Left ventricle myocardium inferior (tissue), 1 donor: ENCODE measurements around the gene RXFP4. TPM values are rescaled to one million over a fixed set of nuclear protein-coding genes. Genes with fewer than 3 reads are reported as not detected.
"Not testable (repeated sequence)": the region's sequence is repeated elsewhere in the genome, so short reads cannot be mapped to it uniquely, and the experiment has no call there.

Experiments
- DNase-seq: peaks from one replicate; pipeline ENCODE4 v3.0.0-alpha.2; 2020
- H3K27ac ChIP-seq: fragments of 200-600 bp; replicated peaks from 2 replicates; pipeline ENCODE4 v1.8.0; 2021
- H3K27me3 ChIP-seq: fragments of 200-600 bp; 2 replicates; pipeline ENCODE4 v1.8.0; 2021; ENCODE audit warnings: low read depth
- H3K36me3 ChIP-seq: fragments of 200-600 bp; 2 replicates; pipeline ENCODE4 v1.8.0; 2021
- H3K4me1 ChIP-seq: fragments of 200-600 bp; 2 replicates; pipeline ENCODE4 v1.8.0; 2021
- H3K4me3 ChIP-seq: fragments of 200-600 bp; 2 replicates; pipeline ENCODE4 v1.8.0; 2021; ENCODE audit warnings: mild to moderate bottlenecking, moderate library complexity
- H3K9me3 ChIP-seq: fragments of 200-600 bp; replicated peaks from 2 replicates; pipeline ENCODE4 v1.8.0; 2021
- intact Hi-C: fragments of 100-400 bp; cut with micrococcal nuclease; formaldehyde crosslinking; loops from one replicate; pipeline ENCODE4 v1.11.0; 2022
- total RNA-seq: library from RNA; stranded (reverse); fragmentation: NEBNext Ultra II Directional; extraction: Animal tissue kit (Norgen Biotek cat#: 25700); gene quantifications from one replicate; pipeline ENCODE4 v1.2.1, GENCODE V29; 2021
- TF ChIP-seq, protein P1 (sequence below): fragments of 200-600 bp; IDR thresholded peaks from 2 replicates; pipeline ENCODE4 v1.8.0; 2021; ENCODE audit warnings: antibody characterized with exemption, mild to moderate bottlenecking, borderline replicate concordance
- donor health status: DM: no; HTN: yes; CAD: no; lungs with severe emphysema.

RXFP4 gene
- total RNA-seq, 1 donor from 2014 or later, result not detected

DNA sequence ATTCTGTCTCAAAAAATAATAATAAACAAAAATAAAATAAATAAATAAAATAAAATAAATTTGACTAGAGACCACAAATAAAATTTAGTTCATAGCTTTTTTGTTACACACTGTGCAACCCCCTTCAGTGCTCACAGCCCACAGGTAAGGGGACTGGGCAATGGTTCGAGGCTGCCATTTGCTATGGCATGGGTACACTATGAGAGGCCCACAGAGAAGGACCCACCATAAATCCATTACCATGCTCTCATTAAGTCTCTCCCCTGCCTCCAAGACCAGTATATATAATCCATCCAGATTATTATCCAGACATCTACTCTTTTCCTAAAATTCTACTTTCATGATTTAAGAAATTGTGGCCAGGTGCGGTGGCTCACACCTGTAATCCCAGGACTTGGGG lies 21.6 kb upstream of the RXFP4 start:
- DNase-seq, result no peak
- Histone ChIP-seq H3K27me3 (no peaks in the 10 kb centered on the region), H3K4me3 (no peak overlapping the region), H3K27ac (no peak overlapping the region), H3K4me1 (peaks cover 7% of the 10 kb centered on the region), H3K36me3 (peaks cover 99% of the 10 kb centered on the region), H3K9me3 (no peaks in the 10 kb centered on the region)
- intact Hi-C loops, result no loop called here
- TF ChIP-seq, protein P1, sequence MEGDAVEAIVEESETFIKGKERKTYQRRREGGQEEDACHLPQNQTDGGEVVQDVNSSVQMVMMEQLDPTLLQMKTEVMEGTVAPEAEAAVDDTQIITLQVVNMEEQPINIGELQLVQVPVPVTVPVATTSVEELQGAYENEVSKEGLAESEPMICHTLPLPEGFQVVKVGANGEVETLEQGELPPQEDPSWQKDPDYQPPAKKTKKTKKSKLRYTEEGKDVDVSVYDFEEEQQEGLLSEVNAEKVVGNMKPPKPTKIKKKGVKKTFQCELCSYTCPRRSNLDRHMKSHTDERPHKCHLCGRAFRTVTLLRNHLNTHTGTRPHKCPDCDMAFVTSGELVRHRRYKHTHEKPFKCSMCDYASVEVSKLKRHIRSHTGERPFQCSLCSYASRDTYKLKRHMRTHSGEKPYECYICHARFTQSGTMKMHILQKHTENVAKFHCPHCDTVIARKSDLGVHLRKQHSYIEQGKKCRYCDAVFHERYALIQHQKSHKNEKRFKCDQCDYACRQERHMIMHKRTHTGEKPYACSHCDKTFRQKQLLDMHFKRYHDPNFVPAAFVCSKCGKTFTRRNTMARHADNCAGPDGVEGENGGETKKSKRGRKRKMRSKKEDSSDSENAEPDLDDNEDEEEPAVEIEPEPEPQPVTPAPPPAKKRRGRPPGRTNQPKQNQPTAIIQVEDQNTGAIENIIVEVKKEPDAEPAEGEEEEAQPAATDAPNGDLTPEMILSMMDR, result no peak

DNA sequence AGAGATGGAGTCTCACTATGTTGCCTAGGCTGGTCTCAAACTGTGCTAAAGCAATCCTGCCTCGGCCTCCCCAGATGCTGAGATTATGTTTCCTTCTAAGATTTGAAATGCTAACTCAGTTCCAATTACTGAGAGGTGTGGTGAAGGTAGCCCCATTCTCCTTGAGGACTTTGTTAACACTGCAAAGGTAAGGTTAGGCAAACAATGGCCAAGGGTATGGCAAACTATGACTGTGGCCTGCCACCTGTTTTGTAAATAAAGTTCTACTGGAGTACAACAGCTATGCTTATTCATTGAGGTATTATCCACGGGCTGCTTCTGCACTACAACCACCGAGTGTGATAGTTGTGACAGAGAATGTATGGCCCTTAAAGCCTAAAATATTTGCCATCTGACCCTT lies 20.7 kb upstream of the RXFP4 start:
- Histone ChIP-seq H3K4me3 (no peak overlapping the region), H3K36me3 (peaks cover 97% of the 10 kb centered on the region)
- intact Hi-C loops, result no loop called here

DNA sequence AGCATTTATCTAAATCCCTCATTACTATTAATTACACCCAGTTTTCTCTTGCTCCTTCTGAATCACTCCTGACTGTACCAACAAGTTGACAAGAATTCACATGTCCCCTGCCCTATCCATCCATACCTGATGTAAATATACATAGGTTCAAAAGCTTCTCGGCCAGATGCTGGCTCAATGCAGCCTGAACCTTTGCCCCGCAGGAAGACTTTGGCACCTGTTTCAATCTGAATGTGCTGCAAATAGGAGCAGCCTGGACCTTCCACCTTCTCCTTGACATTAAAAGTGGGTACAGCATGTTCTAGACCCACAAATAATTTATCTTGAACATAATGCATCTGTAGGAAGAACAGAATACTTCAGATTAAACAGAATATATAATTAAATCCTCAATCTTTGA lies 15.9 kb upstream of the RXFP4 start:
- DNase-seq, result no peak
- intact Hi-C loops, result no loop called here
- TF ChIP-seq, protein P1, result no peak
- Histone ChIP-seq H3K36me3 (peaks cover 97% of the 10 kb centered on the region), H3K4me3 (no peak overlapping the region), H3K9me3 (no peaks in the 10 kb centered on the region), H3K27me3 (no peaks in the 10 kb centered on the region), H3K4me1 (peaks cover 13% of the 10 kb centered on the region), H3K27ac (no peak overlapping the region)

More for the DNA sequence above, 20.7 kb upstream of the RXFP4 start:
- Histone ChIP-seq H3K4me1 (no peaks in the 10 kb centered on the region), H3K27ac (no peak overlapping the region), H3K9me3 (no peaks in the 10 kb centered on the region), H3K27me3 (no peaks in the 10 kb centered on the region)
- TF ChIP-seq, protein P1, result no peak
- no peak for DNase-seq

DNA sequence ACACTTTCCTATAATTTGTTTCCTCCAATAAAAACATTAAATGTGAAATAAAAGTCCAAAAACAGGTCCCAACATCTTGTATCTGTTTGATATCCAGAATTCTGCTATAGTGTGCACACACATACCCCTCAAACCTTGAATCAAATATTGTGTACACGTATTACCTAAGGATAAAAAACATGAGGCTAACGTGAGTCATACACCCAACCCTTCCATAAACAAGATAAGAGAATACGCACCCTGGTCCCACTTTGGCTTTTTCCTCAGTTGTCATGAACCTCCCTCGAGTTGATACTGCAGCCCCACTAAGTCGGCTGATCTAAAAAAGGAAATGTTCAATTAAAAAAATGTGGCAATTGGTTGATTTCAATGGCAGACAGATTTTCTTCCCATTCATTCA lies 12.4 kb upstream of the RXFP4 start:
- Histone ChIP-seq H3K36me3 (peaks cover 86% of the 10 kb centered on the region), H3K9me3 (no peaks in the 10 kb centered on the region), H3K27ac (no peak overlapping the region), H3K27me3 (no peaks in the 10 kb centered on the region), H3K4me3 (no peak overlapping the region), H3K4me1 (peaks cover 49% of the 10 kb centered on the region)
- TF ChIP-seq, protein P1, result no peak
- no peak for DNase-seq
- intact Hi-C loops, result no loop called here

DNA sequence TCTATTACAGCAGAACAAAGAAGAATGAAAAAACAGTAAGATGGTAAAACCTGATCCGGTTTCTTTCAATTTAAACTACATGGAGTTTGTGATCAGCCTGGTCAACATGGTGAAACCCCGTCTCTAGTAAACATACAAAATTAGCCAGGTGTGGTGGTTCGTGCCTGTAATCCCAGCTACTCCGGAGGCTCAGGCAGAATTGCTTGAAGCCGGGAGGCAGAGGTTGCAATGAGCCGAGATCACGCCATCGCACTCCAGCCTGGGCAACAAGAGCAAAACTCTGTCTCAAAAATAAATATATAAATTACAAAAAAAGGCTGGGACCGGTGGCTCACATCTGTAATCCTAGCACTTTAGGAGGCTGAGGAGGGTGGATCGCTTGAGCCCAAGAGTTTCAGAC lies 10.7 kb upstream of the RXFP4 start:
- intact Hi-C loops, H3K27me3 ChIP-seq, H3K27ac ChIP-seq, DNase-seq, H3K9me3 ChIP-seq: not testable (repeated sequence)
- peaks cover 71% of the 10 kb centered on the region for H3K36me3 ChIP-seq
- H3K4me3 ChIP-seq, result peak overlapping the region; percentile 94
- H3K4me1 ChIP-seq, result peaks cover 60% of the 10 kb centered on the region

DNA sequence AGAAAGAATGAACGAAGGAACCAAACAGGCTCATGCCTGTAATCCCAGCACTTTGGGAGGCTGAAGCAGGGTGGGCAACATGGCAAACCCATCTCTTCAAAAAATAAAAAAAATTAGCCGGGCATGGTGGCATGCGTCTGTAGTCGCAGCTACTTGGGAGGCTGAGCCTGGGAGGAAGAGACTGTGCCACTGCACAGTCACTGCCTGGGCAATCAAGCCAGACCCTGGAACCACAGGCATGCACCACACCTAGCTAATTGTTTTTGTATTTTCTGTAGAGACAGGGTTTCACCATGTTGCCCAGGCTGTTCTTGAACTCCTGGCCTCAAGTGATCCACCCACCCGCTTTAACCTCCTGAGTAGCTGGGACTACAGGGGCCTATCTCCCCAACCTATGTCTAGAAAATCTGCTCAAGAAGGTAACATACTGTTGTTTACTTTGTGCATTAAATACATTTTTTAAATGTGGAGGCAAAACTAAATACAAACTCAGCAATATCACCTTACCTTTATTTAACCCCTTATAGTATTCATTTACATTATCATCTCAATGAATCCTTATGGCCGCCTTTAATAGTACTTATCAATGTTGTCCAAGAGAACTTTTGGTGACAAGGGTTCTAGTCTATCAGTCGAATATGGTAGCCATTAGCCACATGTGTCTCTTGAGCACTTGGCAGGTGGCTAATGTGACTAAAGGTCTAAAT lies 10.0 kb upstream of the RXFP4 start:
- no peak for DNase-seq
- Histone ChIP-seq H3K4me3 (peak overlapping the region; percentile 94), H3K4me1 (peaks cover 60% of the 10 kb centered on the region), H3K9me3 (no peaks in the 10 kb centered on the region), H3K36me3 (peaks cover 64% of the 10 kb centered on the region), H3K27ac (no peak overlapping the region), H3K27me3 (no peaks in the 10 kb centered on the region)
- TF ChIP-seq, protein P1, result no peak
- intact Hi-C loops, result no loop called here
